Prostate gland (tissue), 2 donors: ENCODE measurements around the gene DIAPH2. TPM values are rescaled to one million over a fixed set of nuclear protein-coding genes. Genes with fewer than 3 reads are reported as not detected.

Experiments used
- DNase-seq: peaks from one replicate; pipeline ENCODE4 v3.0.0-alpha.2; 2019; ENCODE audit warnings: low spot score
- H3K27ac ChIP-seq, 2 donors: fragments of 200-600 bp; sonication (generic); 2 replicates each; pipeline ENCODE4 v1.5.1; 2017 to 2019
- H3K27me3 ChIP-seq: fragments of 200-600 bp; sonication (generic); replicated peaks from 2 replicates; pipeline ENCODE4 v1.5.1; 2019; ENCODE audit not compliant: insufficient read depth
- H3K36me3 ChIP-seq, 2 donors: fragments of 200-600 bp; sonication (generic); 1 replicate in 1 of 2; 2 replicates in 1 of 2; pipeline versions ENCODE4 v1.5.1 to v1.8.1; 2017 to 2019
- H3K4me1 ChIP-seq: fragments of 200-600 bp; sonication (generic); replicated peaks from 2 replicates; pipeline ENCODE4 v1.5.1; 2019
- H3K4me3 ChIP-seq, 2 donors: fragments of 200-600 bp; sonication (generic); 2 replicates each; pipeline ENCODE4 v1.5.1; 2017 to 2019
- H3K9me3 ChIP-seq: fragments of 200-600 bp; sonication (generic); 2 replicates; pipeline ENCODE4 v1.5.1; 2017
- CTCF ChIP-seq, 4 experiments: fragments of 200-600 bp in 2 of 4; fragments of 450-650 bp in 2 of 4; sonication (generic) in 2 of 4; IDR thresholded peaks; 1 replicate in 3 of 4; 2 replicates in 1 of 4; pipeline ENCODE4 v1.5.1; 2016 to 2019; ENCODE audit warnings: antibody characterized with exemption in 4 of 4, mild to moderate bottlenecking in 2 of 4, moderate library complexity in 2 of 4
- POLR2A ChIP-seq: fragments of 450-650 bp; IDR thresholded peaks from one replicate; pipeline ENCODE4 v1.6.1; 2016; ENCODE audit warnings: antibody characterized with exemption, mild to moderate bottlenecking
- POLR2AphosphoS5 ChIP-seq: sonication (generic); formaldehyde crosslinking; IDR thresholded peaks from one replicate; pipeline ENCODE4 v1.6.1; 2017; ENCODE audit warnings: antibody characterized with exemption
- whole genome bisulfite sequencing: methylation state at CpG from one replicate; pipeline ENCODE4 v1.1.5; 2018; 5-methylcytosine and 5-hydroxymethylcytosine counted together
- intact Hi-C: fragments of 100-400 bp; cut with DNase I; formaldehyde crosslinking; loops from one replicate; pipeline ENCODE4 v1.14.2; 2022
- total RNA-seq, 2 donors: library from RNA; depleted of rRNA; stranded (reverse); fragments of >200 nt; gene quantifications; one replicate each; pipeline ENCODE4 v1.1.0, GENCODE V29; 2016

Gene DIAPH2
- total RNA-seq, 2 donors from 2014 or later, result 8.1 to 44.8 TPM

GRCh38 chrX:97481228-97481627 lies 796.6 kb downstream of the DIAPH2 start:
- 71% methylated on average over 2 of the region's 2 CpGs for WGBS
- H3K27me3 ChIP-seq, result no peaks in the 10 kb centered on the region
- H3K4me1 ChIP-seq, result no peaks in the 10 kb centered on the region
- H3K27ac ChIP-seq, result no peak overlapping the region
- no peak for DNase-seq
- TF ChIP-seq CTCF (IDR thresholded peaks at IDR 0.05) (no peak), POLR2AphosphoS5 (no peak), POLR2A (no peak)
- no peak overlapping the region for H3K4me3 ChIP-seq
- intact Hi-C loops, result no loop called here
- H3K9me3 ChIP-seq, result no peaks in the 10 kb centered on the region
- H3K36me3 ChIP-seq, result no peaks in the 10 kb centered on the region

- no peaks in the 10 kb centered on the region for H3K4me1 ChIP-seq
- TF ChIP-seq POLR2AphosphoS5 (no peak), CTCF (IDR thresholded peaks at IDR 0.05) (no peak), POLR2A (no peak)
- no peaks in the 10 kb centered on the region for H3K36me3 ChIP-seq
- H3K9me3 ChIP-seq, result no peaks in the 10 kb centered on the region
- H3K4me3 ChIP-seq, result no peak overlapping the region
- WGBS, result 80% methylated on average over 1 of the region's 1 CpG
- H3K27ac ChIP-seq, result no peak overlapping the region
- H3K27me3 ChIP-seq, result no peaks in the 10 kb centered on the region
- intact Hi-C loops, result no loop called here
- no peak for DNase-seq
Measured at GRCh38 chrX:97482666-97483300, 798.1 kb downstream of the DIAPH2 start.

- intact Hi-C loops, result no loop called here
- Histone ChIP-seq H3K4me1 (no peaks in the 10 kb centered on the region), H3K9me3 (no peaks in the 10 kb centered on the region), H3K27ac (no peak overlapping the region), H3K27me3 (no peaks in the 10 kb centered on the region), H3K36me3 (no peaks in the 10 kb centered on the region), H3K4me3 (no peak overlapping the region)
- WGBS, result 87% methylated on average over 2 of the region's 2 CpGs
- DNase-seq, result no peak
- no peak for TF ChIP-seq POLR2AphosphoS5
- no peak for TF ChIP-seq POLR2A
Measured at GRCh38 chrX:97490656-97491055, 806.0 kb downstream of the DIAPH2 start.

GRCh38 chrX:97494756-97495372 lies 810.2 kb downstream of the DIAPH2 start:
- 100% methylated on average over 1 of the region's 1 CpG for WGBS
- H3K9me3 ChIP-seq, result no peaks in the 10 kb centered on the region
- TF ChIP-seq CTCF (IDR thresholded peaks at IDR 0.05), result no peak
- no peak for TF ChIP-seq POLR2AphosphoS5
- TF ChIP-seq POLR2A, result no peak

GRCh38 chrX:97498093-97498492 lies 813.5 kb downstream of the DIAPH2 start:
- TF ChIP-seq CTCF (IDR thresholded peaks at IDR 0.05), result no peak
- Histone ChIP-seq H3K27me3 (no peaks in the 10 kb centered on the region), H3K4me1 (no peaks in the 10 kb centered on the region), H3K4me3 (no peak overlapping the region), H3K27ac (no peak overlapping the region), H3K36me3 (no peaks in the 10 kb centered on the region), H3K9me3 (no peaks in the 10 kb centered on the region)
- no peak for DNase-seq
- WGBS, result 90% methylated on average over 2 of the region's 2 CpGs
- intact Hi-C loops, result no loop called here

More at GRCh38 chrX:97494756-97495372, 810.2 kb downstream of the DIAPH2 start:
- intact Hi-C loops, result no loop called here
- no peak overlapping the region for H3K27ac ChIP-seq
- no peak overlapping the region for H3K4me3 ChIP-seq
- no peaks in the 10 kb centered on the region for H3K4me1 ChIP-seq
- H3K27me3 ChIP-seq, result no peaks in the 10 kb centered on the region
- H3K36me3 ChIP-seq, result no peaks in the 10 kb centered on the region
- no peak for DNase-seq
